Measurements from ENCODE around the gene FOXC2. TPM values are rescaled to one million over a fixed set of nuclear protein-coding genes. Genes with fewer than 3 reads are reported as not detected.
A peak's percentile ranks its signal among the peaks of the same experiment; 100 is the strongest.

The FOXC2 gene
- 1.4 TPM for total RNA-seq
- long read RNA-seq, partial matches to known transcripts = 0 of 5 reads
- long read RNA-seq, other reads (novel, unspliced or antisense) = 0 of 5 reads

DNA sequence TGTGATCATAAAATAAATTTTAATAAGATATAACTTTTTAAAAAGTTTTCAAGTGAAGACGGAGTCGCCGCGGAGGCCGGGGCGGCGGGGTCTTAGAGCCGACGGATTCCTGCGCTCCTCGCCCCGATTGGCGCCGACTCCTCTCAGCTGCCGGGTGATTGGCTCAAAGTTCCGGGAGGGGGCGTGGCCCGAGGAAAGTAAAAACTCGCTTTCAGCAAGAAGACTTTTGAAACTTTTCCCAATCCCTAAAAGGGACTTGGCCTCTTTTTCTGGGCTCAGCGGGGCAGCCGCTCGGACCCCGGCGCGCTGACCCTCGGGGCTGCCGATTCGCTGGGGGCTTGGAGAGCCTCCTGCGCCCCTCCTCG is at the start of gene FOXC2:
FOXC2 (plus strand) TSS at position 229 of the 365 bp plus-strand sequence. CDS start 507 bp downstream, outside the sequence.
- DNase-seq (peak; percentile 93), ATAC-seq (ENCODE audit: poor library complexity) (peak; percentile 67)
- intact Hi-C loops (cut with DNase I) = no loop called here

DNA sequence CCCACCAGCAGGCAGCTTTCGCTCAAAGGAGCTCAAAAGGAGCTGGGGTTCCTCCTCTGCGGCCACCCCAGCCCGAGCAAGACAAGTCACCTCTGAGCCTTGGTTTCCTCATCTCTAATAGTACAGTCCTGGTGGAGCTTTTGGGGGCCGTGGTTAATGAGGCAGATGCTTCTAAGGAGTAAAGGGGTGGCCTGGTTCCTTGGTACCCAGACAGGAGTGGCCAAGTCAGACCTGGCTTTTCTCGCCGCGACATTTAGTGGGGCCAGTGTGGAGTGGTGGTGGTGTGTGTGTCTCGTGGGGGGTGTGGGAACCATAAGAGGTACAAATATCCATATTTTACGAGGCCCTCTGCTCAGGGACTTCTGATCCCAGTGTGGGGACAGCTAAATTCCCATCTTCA is 49.6 kb upstream of the FOXC2 start:
- ATAC-seq (ENCODE audit: poor library complexity) (no peak), DNase-seq (no peak)
- intact Hi-C loops (cut with DNase I) = loop anchor here (5.0 to 10.0 kb wide), 2 partner anchors 175 to 692 kb away; no protein-coding TSS in a partner anchor

DNA sequence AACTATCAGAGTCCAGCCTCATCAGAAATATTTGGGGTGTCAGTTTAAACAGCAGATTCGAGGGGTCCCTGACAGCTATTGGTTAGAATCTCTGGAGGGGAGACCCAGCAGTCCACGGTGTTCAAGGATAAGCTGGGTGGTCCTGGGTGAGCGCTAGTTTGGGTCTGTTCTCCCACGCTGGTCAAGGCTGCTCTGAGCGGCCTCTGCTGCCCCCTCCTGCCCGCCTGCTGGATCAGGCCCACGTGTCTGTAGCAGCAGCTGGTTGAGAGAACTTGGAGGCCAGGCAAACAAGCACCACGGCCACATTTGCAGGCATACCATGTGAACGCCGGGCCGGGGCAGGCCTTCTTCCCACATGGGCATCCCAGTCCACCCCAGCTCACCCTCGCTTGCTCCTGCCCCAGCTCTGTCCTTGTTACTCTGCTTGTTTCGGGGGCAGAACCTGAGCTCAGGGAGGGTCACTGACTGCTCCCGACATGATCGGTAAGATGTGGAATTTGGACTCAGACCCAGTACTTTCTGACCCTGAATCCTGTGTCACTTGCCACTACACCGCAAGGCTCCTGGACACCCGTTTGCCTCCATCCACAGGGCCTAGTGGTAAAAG is 48.9 kb upstream of the FOXC2 start:
- DNase-seq = peak; percentile 76
- intact Hi-C loops (cut with DNase I) = loop anchor here (1.0 to 10.0 kb wide), 3 partner anchors 175 to 693 kb away; no protein-coding TSS in a partner anchor
- peak; percentile 86 for ATAC-seq (ENCODE audit: poor library complexity)

DNA sequence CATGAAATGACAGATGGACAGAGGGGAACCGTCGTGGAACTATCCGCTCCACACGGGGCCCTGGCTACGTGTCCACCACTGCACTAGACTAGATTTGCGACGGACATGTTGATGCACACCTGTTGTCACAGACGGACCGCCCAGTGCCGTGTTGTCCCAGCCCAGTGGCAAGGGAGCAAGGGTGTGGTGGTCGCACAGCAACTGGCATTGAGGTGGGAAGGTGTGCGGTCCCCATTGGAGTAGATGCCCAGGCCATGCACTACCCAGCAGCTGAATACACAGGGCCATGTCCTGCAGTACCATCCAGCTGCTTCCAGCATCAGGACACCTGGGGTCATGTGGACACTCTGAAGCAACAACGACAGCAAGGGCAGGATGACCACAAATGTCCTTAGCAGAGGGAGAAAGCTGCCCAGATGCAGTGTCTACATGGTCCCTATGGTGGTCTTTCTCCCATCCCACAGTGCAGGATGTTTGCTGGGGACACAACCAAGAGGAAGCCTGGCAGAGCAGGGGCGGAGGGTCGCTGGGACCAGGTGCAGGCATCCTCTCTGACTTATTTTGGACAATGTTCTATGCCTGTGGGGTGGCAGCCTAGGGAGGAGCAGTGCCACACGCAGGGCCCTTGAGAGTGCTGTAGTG is 47.5 kb upstream of the FOXC2 start:
- intact Hi-C loops (cut with DNase I) = loop anchor here (5.0 to 10.0 kb wide), 2 partner anchors 177 to 694 kb away; no protein-coding TSS in a partner anchor
- DNase-seq (no peak), ATAC-seq (ENCODE audit: poor library complexity) (no peak)

DNA sequence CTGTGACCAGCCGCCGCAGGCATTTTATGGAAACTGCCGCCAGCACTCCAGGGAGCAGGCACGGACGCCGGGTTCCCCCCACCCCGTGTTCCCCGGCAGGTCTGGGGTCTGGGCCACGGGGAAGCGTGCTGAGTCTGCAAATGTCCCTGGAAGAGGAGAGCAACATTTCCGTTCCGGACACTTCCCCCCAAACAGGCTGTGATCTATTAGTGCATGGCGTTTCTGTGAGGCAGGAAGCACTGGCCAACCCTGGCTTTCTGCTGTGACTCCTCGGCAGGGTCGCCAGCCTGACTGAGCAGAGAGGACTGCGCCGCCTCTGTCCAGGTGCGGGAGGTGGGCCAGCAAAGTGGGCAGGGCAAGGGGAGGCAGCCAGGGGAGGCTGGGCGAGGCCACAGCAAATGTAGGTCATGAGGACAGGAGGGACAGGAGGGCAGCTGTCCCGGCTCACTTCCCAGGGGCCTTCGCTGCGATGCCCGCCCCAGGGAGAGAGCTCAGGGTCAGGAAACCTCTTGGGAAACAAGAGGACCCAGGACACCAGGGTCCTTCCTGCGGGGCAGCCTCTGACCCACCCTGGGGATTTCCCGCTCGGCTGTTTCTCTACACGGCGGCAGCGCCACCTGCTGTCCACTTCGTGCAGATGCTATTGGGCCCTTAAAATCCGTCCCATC is 46.8 kb upstream of the FOXC2 start:
- DNase-seq (peak; percentile 77), ATAC-seq (ENCODE audit: poor library complexity) (peak; percentile 69)
- intact Hi-C loops (cut with DNase I) = loop anchor here (5.0 to 10.0 kb wide), 2 partner anchors 177 to 695 kb away; no protein-coding TSS in a partner anchor

DNA sequence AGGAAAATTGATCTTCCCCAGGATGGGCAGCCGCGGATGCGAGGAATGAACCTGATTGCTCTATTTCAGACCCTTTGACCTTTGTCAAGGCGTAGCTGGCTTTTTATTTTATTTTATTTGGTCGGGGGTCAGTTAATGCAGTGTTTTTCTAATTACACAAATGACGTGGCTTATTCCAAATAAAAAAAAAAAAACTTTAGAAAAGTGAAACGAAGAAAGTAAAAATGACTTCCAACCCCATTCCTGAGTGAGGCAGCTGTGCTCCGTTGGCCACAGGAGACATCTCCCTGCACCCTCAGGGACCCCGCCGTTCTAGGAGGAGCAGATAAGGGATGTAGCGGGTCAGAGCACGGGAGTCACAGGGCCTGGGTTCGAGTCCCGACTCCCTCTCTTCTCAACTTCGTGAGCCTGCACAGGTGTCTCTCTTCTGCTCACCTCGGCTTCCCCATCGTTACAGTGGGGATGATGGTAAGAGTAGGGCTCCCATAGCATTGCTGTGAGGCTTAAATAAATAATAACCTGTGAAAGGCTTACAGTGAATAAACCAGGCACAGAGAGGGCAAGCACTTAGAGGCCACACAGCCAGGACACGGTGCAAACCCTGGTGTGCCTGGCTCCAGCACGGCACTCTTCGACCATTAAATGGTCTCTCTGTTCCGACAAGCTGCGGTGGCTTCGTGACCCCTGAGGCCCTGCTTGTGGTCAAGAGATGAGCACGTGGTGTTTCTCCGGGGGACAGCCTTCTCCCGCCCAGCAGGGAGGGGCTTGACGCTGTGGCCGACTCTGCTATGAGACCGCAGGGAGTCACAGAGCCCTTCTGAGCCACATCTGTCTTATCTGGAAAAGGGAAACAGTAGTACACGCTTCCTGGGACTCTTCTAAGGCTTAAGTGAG is 46.1 kb upstream of the FOXC2 start:
- ATAC-seq (ENCODE audit: poor library complexity) (no peak), DNase-seq (no peak)
- intact Hi-C loops (cut with DNase I) = no loop called here

DNA sequence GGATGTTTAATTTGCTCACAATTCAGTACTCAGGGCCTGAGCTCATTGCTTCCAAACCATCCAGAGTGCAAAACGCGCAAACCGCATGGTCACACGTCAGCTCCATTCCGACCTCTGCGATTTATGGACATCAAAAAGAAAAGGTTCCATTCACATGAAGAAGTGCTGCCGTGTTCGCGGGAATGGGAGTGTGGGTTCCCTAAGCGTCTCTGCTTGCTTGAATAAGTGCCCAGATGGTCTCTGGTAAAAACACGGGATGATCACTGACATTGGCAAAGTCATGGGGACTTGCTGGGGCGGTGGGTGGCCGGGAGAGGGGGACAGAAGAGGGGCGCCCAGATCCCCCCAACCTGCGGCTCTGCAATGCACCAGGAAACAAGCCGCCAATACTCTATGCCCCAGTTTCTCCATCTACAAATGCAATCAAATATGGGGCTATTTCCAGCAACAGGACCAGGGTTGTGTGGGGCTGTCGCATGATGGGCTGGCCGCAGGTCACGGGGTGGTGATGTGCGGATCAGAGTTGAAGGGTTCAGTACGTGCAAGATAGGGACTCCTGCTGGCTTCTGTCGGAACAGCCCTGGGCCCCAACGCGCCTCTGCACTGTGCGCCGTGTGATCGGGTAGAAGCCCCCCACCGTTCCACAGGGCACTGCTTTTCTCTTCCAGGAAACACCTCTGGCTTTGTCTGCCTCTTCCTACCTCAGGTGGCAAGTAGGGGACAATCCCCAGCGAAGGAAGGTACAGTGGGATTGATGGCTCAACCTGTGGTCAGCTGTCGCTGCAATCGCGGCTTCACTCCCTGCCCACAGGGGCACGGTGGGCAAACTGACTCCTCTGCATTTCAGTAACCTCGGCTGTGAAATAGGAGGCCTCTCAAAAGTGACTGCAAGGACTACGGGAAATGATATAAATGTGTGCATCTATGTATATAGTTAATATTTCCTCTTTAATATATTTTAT is 45.1 kb upstream of the FOXC2 start:
- intact Hi-C loops (cut with DNase I) = no loop called here
- no peak for ATAC-seq (ENCODE audit: poor library complexity)
- no peak for DNase-seq

DNA sequence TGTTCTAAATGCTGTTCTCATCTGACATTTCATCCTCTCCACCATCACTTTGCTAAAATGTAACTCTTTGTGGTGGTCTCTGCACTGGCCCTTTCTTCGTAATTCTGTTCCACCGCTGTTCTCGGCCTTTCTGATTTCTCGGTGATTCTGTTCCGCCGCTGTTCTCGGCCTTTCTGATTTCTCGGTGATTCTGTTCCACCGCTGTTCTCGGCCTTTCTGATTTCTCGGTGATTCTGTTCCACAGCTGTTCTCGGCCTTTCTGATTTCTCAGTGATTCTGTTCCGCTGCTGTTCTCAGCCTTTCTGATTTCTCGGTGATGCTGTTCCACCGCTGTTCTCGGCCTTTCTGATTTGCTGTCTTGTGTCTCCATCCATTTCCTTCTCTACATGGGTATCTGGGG is 44.0 kb upstream of the FOXC2 start:
- ATAC-seq (ENCODE audit: poor library complexity) (no peak), DNase-seq (no peak)
- intact Hi-C loops (cut with DNase I) = no loop called here

DNA sequence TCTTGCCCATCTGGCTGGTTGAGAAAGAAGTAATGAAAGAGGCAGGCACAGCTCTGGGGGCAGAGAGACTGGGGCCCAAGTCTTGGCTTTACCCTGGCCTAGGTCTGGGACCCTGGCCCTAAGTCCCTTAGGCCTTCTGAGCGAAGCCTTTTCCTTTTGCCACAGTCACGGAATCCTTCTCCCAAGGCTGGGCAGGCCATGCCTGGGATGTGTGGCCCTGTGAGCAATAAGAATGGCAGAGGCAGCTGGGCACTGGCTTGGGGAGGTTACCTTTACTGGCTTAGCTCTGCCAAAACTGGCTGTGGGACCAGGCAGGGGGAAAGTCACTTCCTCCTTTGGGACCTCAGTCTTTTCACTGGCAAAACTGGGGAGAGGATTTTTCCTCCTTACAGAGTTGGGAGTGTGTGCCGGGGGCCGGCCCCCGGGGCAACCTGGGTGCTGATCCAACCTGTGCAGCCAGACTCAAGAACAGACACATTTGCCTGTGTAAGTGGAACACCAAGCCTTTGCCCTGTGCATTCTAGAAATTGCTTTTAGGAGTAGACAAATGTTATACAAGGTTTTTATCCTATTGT is 43.4 kb upstream of the FOXC2 start:
- no peak for ATAC-seq (ENCODE audit: poor library complexity)
- no peak for DNase-seq
- intact Hi-C loops (cut with DNase I) = no loop called here

DNA sequence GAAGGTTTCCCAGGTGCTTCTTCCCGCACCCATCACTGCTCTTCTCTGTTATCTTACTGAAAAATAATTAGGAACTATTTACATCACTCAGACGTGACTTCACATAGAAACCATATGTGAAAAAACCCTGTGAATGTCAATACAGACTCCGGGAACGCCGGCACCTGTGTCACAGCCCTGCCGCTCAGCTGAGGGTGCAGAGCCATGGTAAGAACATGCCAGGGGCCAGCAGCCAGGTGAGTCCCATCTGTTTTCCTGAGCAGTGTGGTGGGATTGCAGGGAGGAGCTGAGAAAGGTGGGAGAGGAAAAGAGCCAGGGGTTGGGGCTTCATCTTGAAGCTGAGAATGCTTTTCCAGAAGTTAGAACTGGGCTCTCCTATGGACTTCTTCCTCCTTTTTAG is 42.6 kb upstream of the FOXC2 start:
- no peak for ATAC-seq (ENCODE audit: poor library complexity)
- DNase-seq = no peak
- intact Hi-C loops (cut with DNase I) = no loop called here

DNA sequence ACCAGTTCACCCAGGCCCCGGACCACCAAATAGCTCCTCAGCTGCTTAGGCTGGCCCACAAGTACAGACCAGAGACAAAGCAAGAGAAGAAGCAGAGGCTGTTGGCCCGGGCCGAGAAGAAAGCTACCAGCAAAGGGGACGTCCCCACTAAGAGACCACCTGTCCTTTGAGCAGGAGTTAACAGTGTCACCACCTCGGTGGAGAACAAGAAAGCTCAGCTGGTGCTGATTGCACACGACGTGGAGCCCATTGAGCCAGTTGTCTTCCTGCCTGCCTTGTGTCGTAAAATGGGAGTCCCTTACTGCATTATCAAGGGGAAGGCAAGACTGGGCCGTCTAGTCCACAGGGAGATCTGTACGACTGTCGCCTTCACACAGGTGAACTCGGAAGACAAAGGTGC is 40.9 kb upstream of the FOXC2 start:
- ATAC-seq (ENCODE audit: poor library complexity) (no peak), DNase-seq (no peak)
- intact Hi-C loops (cut with DNase I) = no loop called here

DNA sequence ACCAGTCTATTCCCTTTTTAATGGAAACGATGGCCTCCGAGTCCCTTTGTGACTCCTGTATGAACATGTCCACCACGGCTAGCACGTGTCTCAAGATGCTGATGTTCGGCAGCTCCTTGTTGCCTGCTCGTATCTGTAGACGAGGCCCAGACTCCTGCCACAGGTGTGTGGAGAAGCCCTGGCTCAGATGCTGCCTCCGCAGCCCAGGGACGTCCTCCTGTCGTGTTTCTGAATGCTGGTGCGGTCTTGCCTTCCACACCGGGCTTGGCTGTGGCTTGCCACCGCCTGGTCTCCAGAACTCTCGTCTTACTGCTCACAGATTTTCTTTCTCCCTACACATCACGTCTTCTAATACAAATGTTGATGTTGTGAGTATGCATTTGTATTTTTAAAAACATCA is 39.3 kb upstream of the FOXC2 start:
- intact Hi-C loops (cut with DNase I) = no loop called here
- no peak for DNase-seq
- no peak for ATAC-seq (ENCODE audit: poor library complexity)

DNA sequence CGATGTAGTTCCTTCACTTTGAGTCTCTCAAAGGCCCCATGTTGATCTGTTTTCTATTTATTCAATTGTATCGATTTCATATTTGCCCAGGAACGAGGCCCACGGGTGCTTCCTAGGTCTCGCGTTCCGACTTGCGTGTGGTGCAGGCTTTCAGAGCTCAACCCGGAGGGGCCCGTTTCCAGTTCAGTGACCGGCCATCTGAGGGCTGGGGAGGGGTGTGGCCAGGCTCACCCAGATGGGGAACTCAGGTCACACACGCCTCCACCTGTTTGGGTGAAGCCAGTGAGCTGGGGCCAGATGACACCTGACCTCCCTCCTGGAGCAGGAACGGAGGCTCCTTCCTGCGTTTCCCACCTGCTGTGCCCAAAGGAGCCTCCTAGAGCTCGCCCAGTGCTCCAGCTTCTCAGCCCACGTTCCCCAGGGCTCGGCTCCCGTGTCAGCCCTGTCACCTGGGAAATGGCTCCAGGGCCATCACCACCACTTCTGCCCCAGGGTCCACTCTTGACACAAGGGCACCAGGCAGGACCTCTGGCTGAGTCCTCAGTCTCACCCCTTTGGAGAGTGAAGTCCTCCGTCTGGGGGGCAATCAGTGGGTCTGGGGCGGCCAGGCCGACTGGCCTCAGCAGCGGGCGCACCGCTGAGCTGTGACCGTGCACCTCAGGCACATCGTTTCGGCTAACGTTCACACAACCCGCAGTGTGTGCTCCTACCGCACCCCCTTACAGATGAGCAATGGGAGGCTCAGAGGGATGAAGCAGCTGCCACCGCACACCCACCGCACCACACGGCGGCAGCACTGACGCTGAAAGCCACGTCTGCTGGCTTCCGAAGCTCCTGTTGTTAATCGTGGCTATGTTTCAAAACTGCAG is 38.3 kb upstream of the FOXC2 start:
- intact Hi-C loops (cut with DNase I) = no loop called here
- DNase-seq (no peak), ATAC-seq (ENCODE audit: poor library complexity) (no peak)

DNA sequence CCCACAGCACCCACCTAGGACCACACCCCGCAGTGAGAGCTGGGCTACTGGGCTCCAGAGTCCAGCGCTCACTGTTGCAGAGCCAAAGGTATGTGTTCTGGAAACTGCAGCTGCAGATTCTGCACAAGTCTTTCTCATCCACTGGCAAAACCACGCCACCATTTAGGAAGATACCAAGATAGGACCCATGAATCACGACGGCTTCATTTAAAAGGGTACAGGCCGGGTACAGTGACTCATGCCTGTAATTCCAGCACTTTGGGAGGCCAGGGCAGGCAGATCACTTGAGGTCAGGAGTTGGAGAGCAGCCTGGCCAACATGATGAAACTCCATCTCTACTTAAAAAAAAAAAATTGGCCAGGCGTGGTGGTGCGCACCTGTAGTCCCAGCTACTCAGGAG is 37.5 kb upstream of the FOXC2 start:
- no peak for DNase-seq
- intact Hi-C loops (cut with DNase I) = no loop called here
- ATAC-seq (ENCODE audit: poor library complexity) = no peak

DNA sequence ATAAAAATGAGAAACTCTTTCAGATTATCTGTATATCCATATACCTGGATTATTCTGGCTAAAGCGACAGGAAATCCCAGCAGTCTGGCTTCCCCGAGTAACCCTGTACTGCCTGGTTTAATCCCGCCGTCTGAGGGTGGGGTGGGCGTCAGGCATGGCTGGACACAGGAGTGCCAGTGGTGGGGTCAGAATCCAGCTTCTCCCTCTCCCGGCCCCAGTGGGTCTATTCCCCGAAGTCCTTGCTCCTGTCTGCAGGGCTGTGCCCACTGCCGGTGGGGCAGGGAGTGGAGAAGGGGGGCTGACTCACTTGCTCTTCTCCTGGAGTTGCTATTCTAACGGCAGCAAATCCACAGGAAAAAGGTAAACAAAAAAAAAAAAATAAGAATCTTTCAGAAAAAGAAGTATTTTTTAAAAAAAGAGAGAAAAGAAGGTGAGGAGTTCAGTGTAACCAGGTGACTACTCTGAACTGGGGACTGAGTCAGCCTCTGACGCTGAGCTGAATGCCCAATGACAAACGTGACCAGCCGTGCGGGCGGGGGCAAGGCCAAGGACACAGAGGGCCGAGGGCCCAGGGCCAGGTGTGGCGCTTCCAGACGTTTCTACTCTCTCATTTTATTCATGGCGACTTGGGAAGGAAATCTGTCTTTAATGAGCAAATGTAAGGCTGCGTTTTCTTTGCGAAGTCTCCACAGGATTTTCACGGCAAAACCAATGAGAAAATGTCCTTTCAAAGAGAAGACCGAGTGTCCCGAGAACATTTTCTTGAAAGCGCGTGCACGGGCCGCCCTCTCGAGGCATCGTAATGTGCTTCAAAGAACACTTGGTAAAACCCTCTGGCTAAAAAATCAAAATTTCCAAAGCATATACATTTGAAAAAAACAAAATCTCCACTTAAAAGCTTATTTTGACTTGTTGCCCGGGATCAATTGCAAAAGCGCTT is 36.1 kb upstream of the FOXC2 start:
- intact Hi-C loops (cut with DNase I) = no loop called here
- no peak for DNase-seq
- ATAC-seq (ENCODE audit: poor library complexity) = no peak

DNA sequence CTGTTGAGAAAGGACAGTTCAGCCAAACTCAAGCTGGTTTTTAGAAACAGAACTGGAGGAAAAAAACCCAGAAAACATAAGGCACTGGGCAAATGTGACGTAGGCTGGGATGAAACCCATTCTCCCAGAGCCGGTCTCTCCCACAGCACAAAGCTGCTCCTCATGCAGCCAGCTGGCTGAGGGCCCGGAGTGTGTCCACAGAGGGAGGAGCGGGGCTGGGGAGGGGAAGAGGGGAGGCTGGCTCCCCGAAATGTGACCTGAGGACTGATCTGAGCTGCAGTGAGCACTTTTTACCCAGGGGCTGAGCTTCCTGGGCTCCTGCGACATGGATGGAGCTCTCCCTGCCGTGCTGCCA is 35.5 kb upstream of the FOXC2 start:
- ATAC-seq (ENCODE audit: poor library complexity) (peak; percentile 74), DNase-seq (peak; percentile 83)
- intact Hi-C loops (cut with DNase I) = no loop called here
